GF-D8 (cell line): ENCODE measurements around the gene MIOS.
"Not testable (repeated sequence)": the region's sequence is repeated elsewhere in the genome, so short reads cannot be mapped to it uniquely, and the experiment has no call there.

Source experiments
- DNase-seq: peaks from one replicate; lab custom pipeline; 2025; lab: John Stamatoyannopoulos, UW

The MIOS gene

DNA sequence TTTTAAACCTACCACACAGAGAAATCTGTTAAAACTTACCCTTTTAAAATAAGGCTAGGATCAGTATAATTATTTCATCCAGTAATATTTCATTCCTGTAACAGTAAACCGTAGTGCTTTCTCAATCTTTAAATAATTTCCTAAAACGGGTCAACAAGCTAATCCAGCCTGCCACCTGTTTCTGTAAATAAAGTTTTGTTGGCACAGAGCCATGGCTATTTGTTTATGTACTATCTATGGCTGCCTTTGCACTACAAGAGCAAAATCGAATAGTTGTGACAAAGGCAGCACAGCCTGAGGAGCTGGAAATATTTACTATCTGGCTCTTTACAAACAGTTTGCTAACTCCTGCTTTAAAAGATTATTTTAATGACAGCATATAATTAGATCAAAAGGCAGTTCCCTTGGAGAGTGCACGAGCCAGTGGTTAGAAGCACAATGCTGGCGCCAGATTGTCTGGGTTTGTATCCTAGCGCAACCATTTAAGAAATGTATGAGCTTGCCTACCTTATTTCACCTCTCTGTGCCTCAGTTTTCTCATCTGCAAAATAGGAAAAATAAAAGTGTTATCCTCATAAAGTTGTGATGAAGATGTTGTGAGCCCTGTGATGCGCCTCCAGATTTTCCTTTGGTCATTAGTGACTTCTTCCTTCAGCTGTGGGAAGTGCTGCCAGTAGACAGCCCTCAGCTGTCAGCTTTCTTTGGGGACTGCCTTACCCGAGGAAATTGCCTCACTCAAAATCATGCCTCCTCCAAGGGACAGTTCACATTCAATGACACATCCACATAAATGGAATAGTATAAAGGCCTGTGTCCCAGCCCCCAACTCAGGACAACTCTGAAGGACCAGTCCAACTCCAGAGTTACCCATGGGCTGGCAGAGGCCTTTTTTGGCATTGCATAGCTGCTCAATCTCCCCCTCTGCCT, 11.8 kb upstream of the MIOS start:
- no peak for DNase-seq

DNA sequence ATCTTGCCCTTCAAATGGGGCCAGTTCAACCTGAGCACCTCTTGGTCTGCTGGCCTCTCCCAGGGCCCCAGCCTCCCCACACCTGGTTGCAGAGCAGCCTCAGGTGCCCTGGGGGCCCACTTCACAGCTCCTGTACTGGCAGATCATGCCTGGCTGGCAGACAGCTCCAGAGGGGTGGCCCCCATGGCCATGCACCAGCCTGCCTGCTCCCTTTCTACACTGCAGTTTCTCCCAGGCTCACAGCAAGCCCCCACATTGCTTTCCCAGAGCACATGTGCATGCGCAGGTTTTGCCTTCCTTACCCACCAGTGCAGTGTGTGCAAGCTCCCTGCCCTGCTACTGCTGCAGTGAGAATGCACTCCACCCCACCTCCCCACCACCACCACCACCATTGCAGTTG, 9.8 kb upstream of the MIOS start:
- DNase-seq: no peak

DNA sequence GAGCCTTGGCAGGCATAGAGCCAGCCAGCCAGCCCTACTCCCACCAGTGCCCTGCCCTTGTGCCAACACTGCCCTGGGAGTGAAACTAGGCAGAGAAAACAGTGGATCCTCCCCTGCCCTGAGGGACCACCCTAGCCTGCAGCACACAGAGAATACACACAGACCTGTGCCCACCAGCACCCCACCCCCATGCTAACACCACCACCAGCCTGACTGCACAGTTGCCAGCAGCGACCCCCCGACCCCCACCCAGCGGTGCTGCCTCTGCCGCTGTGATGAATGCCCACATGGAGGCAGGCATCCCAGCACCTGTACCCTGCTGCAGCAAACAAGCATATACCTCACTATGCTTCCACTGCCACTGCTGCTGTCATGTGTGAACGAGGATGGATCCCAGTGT, 9.4 kb upstream of the MIOS start:
- no peak for DNase-seq

DNA sequence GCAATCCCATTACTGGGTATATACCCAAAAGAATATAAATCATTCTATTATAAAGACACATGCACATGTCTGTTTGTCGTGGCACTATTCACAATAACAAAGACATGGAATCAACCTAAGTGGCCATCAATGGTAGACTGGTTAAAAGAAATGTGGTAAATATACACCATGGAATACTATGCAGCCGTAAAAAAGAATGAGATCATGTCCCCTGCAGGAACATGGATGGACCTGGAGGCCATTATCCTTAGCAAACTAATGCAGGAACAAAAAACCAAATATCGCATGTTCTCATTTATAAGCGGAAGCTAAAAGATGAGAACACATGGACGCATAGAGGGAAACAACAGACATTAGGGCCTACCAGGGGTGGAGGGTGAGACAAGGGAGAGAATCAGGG, 5.1 kb upstream of the MIOS start:
- not testable (repeated sequence) for DNase-seq

DNA sequence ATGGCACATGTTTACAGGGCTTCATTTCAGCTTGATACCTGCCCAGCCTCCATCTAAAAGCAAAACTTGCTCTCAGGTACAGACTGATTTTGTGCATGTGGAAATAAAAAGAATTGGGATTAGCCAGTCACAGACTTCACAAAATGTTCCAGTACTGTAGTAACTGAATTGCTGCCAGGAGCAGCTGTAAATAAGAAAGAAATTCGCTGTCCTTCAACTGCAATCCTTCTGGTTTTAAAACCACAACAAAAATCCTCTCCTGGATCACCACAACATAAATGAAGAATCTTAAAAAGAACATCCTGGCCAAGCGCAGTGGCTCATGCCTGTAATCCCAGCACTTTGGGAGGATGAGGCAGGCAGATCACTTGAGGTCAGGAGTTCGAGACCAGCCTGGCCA, 3.9 kb upstream of the MIOS start:
- no peak for DNase-seq

DNA sequence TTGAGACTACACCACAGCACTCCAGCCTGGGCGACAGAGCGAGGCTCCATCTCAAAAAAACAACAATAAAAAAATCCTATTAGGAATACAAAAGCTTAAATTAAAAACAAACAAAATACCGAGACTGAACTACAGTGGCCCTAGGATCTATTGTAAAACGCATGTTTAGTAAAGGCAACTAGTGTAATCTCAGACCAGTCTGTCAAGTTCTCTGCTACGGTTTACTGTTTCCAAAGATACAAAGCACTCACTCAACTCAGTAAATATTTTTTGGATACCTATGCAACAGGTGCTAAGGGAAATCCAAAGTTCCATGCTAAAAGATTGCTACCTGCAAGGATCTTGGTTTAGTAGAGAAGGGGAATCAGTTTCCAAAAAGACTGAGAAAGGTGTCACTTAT, 3.4 kb upstream of the MIOS start:
- no peak for DNase-seq

DNA sequence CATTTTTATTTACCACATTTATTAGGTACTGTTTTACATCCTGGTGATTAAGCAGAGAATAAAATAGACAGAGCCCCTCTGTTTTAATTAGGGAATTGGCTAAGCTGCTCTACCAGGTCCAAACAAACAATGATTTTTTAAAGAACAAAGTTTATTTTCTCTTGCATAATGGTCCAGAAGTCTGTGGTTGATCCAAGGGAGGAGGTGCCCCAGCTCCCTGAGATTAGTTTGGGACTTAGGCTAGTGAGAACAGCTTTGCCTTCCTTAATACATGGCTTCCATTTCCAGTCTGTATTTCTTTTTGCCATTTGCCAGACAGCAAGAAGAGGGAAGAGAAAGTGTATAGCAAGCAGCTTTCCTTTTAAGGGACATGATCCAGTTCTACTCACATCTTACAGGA, 2.9 kb upstream of the MIOS start:
- DNase-seq: no peak

DNA sequence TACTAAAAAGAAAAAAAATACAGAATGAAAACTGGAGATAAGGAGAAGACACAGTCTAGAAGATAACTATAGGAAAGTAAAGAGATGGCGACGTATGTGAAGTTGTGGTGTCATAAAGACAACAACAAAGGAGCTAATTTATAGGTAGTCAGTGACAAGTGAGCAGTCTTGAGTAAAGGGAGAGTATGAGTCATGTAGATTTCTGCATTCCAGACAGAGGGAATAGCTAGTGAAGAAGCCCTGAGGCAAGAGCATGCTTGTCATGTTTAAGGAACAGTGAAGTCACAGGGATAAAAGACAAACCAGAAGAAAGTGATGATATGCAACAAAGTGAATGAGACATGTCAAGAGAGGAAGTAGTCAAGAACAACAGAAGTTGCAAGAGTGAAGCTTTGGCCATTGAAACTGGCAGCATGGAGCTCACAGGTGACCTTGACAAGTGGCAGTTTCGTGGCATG, 2.3 kb upstream of the MIOS start:
- no peak for DNase-seq

DNA sequence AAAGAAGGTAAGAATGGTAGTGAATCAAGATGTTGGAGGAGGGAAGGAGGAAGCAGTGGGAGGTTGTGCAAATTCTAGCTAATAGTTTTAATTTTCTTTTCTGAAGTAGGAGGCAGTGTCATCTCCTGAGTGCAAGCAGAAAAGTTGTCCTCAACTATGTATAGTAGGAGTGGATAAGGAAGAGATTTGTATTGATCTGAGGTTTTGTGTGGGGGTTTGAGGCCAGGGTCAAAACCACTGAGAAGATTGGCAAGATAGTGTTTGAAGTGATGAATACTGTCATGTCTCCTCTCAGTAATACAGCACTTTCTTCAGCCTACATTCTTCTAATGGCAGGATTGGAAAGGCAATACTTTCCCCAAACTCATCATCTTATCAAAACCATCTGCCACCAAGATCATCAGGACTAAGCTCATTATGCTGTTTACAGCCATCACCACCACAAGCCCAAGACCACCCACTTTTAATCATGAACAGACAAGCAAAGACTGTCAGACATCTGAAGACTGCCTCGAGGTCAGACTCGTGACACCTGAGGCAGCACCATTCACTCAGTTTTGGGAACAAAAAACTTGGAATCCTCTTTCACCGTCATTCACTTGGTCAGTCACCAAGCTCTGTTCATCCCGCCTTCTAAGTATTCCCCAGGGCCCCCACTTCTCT, 1.5 kb upstream of the MIOS start:
- no peak for DNase-seq

DNA sequence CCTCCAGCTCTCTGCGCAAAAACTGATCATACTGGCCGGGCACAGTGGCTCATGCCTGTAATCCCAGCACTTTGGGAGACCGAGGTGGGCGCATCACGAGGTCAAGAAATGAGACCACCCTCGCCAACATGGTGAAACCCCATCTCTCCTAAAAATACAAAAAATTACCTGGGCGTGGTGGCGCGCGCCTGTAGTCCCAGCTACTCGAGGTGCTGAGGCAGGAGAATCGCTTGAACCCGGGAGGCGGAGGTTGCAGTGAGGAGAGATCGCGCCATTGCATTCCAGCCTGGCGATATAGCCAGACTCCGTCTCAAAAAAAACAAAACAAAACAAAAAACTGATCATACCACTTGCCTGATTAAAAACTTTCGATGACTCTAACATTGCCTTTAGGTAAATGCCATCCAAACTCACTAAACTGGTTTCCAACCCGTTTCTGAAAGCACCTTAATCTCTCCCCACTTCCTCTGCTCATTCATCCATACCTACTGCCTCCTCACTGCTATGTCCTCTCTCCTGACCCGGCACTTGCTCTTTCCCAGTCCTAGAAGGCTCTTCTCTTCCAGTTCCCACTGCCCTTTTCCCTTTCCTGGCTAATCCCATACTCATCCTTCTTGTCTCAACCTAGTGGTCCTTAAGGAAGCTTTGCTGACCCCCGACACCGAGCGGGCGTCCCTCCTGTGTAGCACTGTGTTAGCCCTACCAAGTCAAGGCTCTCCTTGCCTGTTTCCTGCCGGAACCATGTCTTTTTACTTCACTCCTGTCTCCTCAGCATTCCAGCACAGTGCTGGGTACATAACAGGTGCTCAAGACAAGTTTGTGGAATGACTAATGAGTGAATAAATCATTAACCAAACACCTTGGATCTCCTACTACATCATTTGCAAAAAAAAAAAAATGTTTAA, 686 bp upstream of the MIOS start:
- DNase-seq: no peak

DNA sequence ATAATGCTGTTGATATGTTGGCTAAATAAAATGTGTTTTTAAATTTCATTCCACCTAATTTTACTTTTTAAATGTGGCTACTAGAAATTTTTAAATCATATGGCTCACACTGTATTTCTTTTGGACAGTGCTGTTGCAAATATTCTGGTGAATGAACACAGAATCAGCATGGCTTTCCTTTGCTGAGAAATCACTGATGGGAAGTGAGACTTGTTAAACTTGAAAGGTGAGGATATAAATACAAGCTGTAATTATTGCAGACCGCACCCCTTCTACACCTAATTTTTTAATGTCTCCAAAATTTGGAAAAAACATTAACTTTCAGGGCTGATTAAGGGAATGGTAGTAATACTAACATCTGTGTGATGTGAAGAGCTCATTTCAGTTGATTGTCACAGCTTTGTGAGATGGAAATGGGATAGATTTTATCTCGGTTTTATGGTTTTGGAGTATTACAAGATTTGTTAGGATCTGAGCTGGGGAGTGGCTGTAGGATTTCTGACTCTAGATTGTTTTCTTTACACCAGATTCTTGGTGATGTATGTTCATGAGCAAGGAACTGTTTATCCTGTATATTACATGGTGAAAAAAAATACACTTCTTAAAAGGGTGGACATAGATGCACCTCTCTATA, 1.3 kb downstream of the MIOS start:
- no peak for DNase-seq

DNA sequence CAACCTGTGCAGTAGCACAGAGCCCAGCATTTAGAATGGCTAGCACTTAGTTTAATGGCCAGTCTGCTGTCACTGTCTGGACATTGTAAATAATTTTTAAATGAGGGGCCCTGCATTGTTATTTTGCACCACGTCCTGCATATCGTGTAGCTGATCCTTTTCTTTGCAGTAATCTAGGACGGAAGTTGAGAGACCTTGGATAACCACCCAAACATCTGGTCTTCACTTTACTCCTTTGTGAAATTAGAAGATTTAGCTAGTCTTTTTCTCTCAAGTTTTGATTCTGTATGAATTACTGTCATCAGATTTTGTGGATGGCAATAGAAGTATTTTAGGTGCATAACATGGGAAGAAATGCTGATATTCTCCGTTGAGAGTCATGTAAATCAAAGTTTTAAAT, 1.9 kb downstream of the MIOS start:
- DNase-seq: no peak

DNA sequence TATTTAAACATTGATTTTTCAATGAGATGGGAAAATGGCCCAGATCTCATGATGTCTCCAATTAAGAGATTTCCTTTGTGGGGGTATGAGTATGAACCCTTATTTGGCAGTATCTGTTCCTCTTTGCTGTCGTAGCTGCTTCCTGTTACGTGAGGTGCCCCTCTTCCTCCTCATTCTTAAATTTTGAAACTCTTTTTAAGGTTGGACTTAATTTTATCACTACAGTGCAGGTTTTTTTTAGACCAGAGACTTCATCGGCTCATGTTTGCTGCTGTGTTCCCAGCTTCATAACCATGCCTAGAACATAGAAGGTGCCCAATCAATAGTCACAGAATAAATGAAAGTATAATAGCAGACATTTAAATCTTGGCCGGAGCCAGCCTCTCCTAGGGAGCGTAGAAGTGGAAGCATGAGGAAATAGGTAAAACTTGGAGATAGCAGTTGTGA, 2.4 kb downstream of the MIOS start:
- DNase-seq: peak; percentile 27

DNA sequence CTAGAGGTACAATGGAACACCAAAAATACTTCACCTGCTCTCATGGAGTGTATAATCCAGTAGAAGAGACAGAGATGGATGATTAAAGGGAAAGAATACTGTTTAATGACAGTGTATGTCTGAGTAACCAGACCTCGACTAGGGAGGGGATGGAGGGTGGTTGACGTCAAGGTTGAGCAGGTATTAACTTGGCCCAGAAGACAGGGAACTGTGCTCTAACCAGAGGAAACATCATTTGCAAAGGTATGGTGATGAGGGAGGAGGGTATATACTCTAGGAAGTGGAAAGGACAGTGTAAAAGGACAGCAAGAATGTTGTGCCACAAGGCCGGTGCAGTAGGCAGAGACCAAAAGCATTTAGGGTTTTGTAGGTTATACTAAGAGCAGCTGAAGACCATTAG, 2.9 kb downstream of the MIOS start:
- no peak for DNase-seq

DNA sequence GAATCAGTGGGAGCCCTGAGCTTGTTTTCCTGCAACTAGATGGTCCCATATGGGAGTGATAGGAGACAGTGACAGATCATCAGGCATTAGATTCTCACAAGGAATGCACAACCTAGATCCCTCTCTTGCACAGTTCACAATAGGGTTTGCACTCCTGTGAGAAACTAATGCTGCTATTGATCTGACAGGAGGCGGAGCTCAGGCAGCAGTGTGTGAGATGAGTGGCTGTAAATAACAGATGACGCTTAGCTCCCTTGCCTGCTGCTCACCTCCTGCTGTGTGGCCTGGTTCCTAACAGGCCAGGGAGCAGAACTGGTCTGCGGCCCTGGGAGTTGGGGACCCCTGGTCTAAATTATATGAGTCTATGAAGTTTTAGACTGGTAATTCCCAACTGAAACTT, 3.9 kb downstream of the MIOS start:
- DNase-seq: no peak

DNA sequence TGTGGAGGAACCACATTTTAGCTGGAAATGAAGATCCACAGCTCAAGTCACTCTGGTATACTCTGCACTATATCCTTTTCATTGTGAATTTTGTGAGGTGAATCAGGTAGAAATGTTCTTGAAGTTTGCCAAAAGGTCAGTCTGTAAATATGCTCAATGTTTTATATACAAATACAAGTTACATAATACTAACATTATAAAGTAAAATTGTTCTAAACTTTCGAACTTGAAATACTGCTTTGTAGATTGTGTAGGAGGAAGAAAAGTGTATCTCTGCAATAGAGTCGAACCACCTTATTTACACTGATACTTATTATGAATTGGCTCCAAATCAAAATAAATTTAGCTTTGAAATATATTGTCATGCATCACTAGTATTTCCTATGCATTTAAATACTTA, 7.0 kb downstream of the MIOS start:
- no peak for DNase-seq

DNA sequence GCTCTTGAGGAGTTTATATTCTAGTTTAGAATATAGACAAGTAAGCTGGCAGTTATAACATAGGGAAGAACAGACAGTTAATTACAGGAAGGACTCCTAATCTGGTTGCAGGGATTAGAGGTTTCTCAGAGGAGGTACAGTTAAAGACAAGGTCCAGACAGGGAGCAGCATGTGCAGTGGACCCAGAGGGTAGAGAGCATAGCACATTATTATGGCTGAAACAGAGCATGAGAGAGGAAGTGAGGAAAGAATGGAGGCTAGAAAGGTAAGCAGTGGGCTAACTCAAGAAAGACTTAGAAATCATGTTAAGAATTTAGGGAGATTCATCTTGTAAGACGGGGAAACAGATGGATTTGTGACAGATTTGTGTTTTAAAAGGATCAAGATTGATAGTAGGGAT, 9.7 kb downstream of the MIOS start:
- DNase-seq: no peak

DNA sequence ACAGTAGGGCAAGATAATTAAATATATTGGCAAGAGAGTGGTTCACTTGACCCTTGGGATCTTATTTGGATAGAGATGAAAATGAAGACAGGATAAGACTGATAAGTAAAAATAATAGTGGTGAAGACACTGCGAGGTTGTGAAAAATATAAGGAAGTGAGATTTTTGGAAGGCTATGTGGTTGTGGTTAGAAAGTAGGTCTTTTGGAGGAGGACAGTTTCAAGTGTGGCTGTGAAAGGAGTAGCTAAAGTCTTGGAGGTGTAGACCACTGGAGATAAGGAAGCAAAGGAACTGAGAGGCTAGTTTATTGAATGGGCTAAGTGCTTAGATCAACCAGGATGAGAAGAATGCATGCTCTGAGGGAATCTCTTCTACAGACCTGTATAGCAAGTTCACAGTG, 11.2 kb downstream of the MIOS start:
- no peak for DNase-seq

DNA sequence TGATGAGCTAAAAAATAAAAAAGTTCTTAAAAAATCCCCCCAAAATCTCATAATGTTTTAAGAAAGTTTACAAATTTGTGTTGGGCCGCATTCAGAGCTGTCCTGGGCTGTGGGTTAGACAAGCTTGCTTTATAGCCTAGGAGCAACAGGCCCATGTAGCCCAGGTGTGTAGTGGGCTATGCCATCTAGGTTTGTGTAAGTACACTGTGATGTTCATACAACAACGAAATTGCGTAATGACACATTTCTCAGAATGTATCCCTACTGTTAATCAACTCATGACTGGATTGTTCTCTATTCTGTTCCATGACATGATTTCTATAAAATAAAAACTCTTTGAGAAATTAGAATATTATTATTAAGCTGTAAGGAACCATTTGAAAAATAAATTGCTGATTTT, 13.0 kb downstream of the MIOS start:
- DNase-seq: no peak

DNA sequence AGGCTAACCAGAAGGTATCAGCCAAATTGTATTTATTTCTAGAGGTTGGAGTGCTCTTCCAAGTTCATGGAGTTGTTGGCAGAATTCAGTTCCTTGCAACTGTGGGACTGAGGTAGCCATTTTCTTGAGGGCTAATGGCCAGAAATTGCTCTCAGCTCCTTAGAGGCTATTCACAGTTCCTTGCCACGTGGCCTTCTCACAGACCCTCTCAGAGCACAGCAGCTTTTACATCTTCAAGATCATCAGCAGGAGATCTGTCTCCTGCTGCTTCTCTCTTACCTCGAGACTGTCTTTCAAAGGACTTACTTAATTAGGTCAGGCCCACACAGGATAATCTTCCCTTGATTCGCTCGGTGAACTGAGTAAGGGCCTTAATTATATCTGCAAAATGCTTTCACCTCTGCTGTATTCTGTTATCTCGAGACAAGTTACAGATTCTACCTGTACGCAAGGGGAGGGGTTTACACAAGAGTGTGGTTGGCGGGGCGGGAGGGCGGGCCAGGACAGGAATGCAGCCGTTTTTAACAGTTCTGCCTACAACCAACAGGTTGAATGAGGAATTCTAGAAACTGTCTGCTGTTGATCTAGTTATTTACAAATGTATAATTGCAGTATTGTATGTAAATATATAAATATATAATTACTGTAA, 15.0 kb downstream of the MIOS start:
- DNase-seq: no peak

DNA sequence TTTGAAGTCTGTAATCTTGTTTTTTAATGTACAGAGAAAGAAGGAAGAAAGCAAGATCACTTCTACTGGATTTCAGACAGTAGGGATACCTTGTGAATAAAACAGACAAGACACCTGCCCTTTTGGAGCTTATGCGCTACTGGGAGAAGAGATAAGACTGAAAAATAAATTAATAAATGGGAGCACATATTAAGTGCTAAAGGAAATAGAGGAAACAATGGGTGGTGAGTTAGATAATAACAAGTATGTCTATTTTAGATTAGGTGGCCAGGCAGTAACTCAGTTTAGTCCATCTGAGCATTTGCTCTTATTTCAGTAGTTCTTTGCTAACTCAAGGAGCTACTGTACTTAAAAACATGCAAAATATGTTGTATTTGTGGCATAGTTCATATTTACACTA, 15.9 kb downstream of the MIOS start:
- no peak for DNase-seq
